Measurements from ENCODE around the gene CAMK1D.

DNA sequence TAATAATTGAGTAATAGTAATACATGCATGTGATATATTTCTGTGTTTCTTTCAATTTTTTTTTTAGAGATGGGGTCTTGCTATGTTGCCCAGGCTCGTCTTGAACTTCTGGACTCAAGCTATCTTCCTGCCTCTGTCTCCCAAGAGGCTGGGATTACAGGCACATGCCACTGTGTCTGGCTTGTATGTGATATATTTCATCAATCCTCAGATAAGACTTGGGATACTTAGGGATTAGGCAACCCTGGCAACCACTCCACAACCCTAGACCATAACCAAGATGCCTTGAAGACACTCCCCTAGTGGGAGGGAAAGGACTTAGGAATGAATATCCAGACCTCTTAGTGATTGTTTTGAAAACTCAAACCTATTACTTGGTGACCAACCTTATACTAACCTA lies 497.4 kb downstream of the CAMK1D start:
- TF ChIP-seq, protein P1, sequence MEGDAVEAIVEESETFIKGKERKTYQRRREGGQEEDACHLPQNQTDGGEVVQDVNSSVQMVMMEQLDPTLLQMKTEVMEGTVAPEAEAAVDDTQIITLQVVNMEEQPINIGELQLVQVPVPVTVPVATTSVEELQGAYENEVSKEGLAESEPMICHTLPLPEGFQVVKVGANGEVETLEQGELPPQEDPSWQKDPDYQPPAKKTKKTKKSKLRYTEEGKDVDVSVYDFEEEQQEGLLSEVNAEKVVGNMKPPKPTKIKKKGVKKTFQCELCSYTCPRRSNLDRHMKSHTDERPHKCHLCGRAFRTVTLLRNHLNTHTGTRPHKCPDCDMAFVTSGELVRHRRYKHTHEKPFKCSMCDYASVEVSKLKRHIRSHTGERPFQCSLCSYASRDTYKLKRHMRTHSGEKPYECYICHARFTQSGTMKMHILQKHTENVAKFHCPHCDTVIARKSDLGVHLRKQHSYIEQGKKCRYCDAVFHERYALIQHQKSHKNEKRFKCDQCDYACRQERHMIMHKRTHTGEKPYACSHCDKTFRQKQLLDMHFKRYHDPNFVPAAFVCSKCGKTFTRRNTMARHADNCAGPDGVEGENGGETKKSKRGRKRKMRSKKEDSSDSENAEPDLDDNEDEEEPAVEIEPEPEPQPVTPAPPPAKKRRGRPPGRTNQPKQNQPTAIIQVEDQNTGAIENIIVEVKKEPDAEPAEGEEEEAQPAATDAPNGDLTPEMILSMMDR (IDR thresholded peaks at IDR 0.05; ENCODE audit: low read depth, low read length, poor library complexity, severe bottlenecking), result no peak
- TF ChIP-seq EZH2phosphoT487 (IDR thresholded peaks at IDR 0.05; ENCODE audit: borderline replicate concordance, low read length), result no peak

Data from DOHH2 (cell line).